Measurements from ENCODE around the gene WNT5A. TPM values are rescaled to one million over a fixed set of nuclear protein-coding genes. Genes with fewer than 3 reads are reported as not detected.

The WNT5A gene
- total RNA-seq, 1 donor from 2014 or later: 99.3 TPM

DNA sequence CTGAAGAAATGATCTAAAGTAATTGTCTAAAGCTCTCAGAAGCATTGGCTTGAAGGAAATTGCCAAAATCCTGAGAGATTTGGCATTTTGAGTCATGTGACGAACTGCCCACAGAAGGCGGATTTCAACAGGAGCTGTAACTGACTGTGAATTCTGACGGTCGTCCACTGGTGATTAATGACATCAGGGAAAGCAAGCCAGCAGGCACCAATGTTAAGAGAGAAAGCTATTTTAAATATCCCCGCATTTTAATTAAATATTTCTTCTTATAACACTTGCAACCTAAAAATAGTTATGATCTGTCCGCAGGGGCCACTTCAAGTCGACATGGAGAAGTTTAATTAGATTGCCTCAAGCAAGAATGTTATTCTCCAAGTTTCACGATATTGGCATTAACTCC lies 51.6 kb downstream of the WNT5A start:
- H3K36me3 Mint-ChIP-seq: no peaks in the 10 kb centered on the region
- H3K4me1 Mint-ChIP-seq (ENCODE audit: unreplicated experiment): no peaks in the 10 kb centered on the region
- H3K9me3 Mint-ChIP-seq: peaks cover 4% of the 10 kb centered on the region
- TF ChIP-seq, protein P1, sequence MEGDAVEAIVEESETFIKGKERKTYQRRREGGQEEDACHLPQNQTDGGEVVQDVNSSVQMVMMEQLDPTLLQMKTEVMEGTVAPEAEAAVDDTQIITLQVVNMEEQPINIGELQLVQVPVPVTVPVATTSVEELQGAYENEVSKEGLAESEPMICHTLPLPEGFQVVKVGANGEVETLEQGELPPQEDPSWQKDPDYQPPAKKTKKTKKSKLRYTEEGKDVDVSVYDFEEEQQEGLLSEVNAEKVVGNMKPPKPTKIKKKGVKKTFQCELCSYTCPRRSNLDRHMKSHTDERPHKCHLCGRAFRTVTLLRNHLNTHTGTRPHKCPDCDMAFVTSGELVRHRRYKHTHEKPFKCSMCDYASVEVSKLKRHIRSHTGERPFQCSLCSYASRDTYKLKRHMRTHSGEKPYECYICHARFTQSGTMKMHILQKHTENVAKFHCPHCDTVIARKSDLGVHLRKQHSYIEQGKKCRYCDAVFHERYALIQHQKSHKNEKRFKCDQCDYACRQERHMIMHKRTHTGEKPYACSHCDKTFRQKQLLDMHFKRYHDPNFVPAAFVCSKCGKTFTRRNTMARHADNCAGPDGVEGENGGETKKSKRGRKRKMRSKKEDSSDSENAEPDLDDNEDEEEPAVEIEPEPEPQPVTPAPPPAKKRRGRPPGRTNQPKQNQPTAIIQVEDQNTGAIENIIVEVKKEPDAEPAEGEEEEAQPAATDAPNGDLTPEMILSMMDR (conservative IDR thresholded peaks at IDR 0.05): no peak
- peaks cover 4% of the 10 kb centered on the region for H3K27me3 Mint-ChIP-seq
- DNase-seq (ENCODE audit: extremely low spot score, unreplicated experiment): no peak
- no peak overlapping the region for H3K27ac Mint-ChIP-seq
- no peak overlapping the region for H3K4me3 Mint-ChIP-seq

DNA sequence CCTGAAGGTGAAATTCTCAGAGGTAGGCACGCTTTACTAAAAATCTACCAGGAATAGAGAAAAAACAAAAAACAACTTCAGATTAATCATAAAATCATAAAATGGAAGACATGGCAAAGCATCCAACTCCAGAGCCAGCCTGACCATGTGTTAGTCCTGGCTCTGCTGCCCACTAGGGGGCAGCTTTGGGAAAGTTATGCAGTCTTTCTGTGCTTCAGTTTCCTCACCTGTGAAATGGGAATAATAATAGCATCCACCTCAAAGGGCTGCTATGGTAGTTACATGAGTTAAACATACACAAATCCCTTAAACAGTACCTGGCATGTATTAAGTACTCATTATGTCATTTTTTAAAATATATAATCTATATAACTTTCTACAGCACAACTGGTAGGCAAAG lies 52.3 kb downstream of the WNT5A start:
- TF ChIP-seq, protein P1 (conservative IDR thresholded peaks at IDR 0.05): peak; percentile 70
- Mint-ChIP-seq H3K36me3 (no peaks in the 10 kb centered on the region), H3K4me1 (ENCODE audit: unreplicated experiment) (no peaks in the 10 kb centered on the region), H3K4me3 (no peak overlapping the region), H3K9me3 (peaks cover 4% of the 10 kb centered on the region), H3K27ac (no peak overlapping the region), H3K27me3 (peaks cover 4% of the 10 kb centered on the region)
- no peak for DNase-seq (ENCODE audit: extremely low spot score, unreplicated experiment)

DNA sequence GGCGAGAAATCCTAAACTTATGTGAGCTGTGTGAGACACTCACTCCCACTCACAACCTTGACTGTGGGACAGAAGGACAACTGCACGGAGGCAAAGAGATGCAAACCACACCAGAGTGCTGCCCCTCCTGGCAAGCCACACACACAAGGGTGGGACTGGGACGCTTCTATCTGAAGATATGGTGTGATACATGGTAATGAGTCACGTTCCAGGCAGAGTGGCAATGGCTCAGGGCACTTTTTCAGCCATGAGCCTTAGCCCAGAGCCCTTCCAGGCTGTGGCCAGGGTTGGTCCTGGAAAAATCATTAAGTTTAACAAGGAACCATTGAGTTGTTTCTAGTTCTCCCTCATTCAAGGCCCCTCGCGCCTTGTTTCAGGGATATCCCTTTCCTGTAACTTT lies 56.1 kb downstream of the WNT5A start:
- TF ChIP-seq, protein P1 (conservative IDR thresholded peaks at IDR 0.05): no peak
- Mint-ChIP-seq H3K27ac (no peak overlapping the region), H3K36me3 (no peaks in the 10 kb centered on the region), H3K4me1 (ENCODE audit: unreplicated experiment) (no peaks in the 10 kb centered on the region), H3K4me3 (no peak overlapping the region), H3K27me3 (no peaks in the 10 kb centered on the region), H3K9me3 (no peaks in the 10 kb centered on the region)
- DNase-seq (ENCODE audit: extremely low spot score, unreplicated experiment): no peak

DNA sequence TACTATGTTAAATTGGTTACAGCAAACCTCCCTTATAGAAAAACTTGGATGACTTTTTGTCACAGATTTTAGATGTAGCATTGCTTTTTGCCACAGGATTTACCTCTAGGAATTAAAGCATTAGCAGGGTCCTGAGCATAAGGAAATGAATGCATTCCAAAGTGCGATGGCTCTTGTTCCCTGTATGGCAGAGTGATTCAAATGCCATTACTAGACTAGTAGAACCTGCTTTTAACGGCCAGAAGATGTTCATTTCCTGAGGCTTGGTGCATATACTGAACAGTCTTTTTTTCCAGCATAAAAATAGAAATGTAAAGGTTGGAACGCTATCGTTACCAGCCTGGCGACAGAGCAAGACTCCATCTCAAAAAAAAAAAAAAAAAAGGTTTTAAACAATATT lies 59.4 kb downstream of the WNT5A start:
- H3K36me3 Mint-ChIP-seq: no peaks in the 10 kb centered on the region
- no peak for DNase-seq (ENCODE audit: extremely low spot score, unreplicated experiment)
- no peaks in the 10 kb centered on the region for H3K9me3 Mint-ChIP-seq
- peak overlapping the region; percentile 52 for H3K4me3 Mint-ChIP-seq
- peak overlapping the region; percentile 56 for H3K27ac Mint-ChIP-seq
- TF ChIP-seq, protein P1 (conservative IDR thresholded peaks at IDR 0.05): no peak
- no peaks in the 10 kb centered on the region for H3K27me3 Mint-ChIP-seq
- no peaks in the 10 kb centered on the region for H3K4me1 Mint-ChIP-seq (ENCODE audit: unreplicated experiment)

DNA sequence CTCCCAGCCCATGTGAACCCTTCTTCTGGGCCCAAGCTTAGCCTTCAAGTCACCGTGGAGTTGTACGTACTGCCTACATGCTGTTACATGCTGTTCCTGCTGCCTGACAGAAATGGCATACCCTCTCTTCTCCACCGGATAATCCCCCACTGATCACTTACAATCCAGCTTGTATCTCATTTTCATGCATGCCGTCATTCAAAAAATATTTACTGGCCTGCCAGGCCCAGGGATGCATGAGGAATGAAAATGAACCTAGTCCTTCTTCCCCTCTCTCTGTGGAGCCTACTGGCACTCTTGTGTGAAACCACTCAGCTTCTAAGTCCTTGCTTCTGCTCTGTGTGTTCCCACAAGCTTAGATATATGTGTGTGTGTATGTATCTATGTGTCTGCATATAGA lies 60.6 kb downstream of the WNT5A start:
- Mint-ChIP-seq H3K9me3 (no peaks in the 10 kb centered on the region), H3K4me3 (no peak overlapping the region), H3K27me3 (no peaks in the 10 kb centered on the region), H3K4me1 (ENCODE audit: unreplicated experiment) (no peaks in the 10 kb centered on the region), H3K27ac (no peak overlapping the region), H3K36me3 (no peaks in the 10 kb centered on the region)
- no peak for DNase-seq (ENCODE audit: extremely low spot score, unreplicated experiment)
- TF ChIP-seq, protein P1 (conservative IDR thresholded peaks at IDR 0.05): no peak

DNA sequence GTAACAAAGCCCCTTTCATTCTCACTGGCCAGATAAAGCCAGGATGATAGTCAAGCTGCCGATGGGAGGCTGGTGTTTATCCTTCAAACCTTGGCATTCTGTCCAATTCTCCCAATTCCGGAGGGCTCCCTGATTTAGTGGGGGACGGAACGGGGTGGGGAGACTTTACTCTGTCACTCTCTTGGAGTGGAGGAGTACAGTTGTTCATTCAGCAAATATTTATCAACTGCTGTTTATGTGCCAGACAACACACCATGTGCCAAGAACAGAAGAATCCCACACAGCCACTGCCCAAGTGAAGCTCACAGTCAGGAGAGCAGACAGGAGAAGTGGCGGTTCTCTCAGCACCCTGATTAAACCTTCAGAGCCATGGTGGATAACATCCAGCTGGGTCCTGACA lies 63.3 kb downstream of the WNT5A start:
- Mint-ChIP-seq H3K4me3 (no peak overlapping the region), H3K27me3 (no peaks in the 10 kb centered on the region), H3K4me1 (ENCODE audit: unreplicated experiment) (no peaks in the 10 kb centered on the region), H3K9me3 (no peaks in the 10 kb centered on the region), H3K27ac (no peak overlapping the region), H3K36me3 (no peaks in the 10 kb centered on the region)
- no peak for DNase-seq (ENCODE audit: extremely low spot score, unreplicated experiment)
- TF ChIP-seq, protein P1 (conservative IDR thresholded peaks at IDR 0.05): no peak
